ENCODE results near the gene SLC12A2. TPM values are rescaled to one million over a fixed set of nuclear protein-coding genes. Genes with fewer than 3 reads are reported as not detected.

Gene SLC12A2
- total and polyA plus RNA-seq, 8 donors = 2.1 to 67.4 (median 10.1) TPM

- peak in 1 of 6 donors; percentile 69 for DNase-seq
Measured at GRCh38 chr5:128083811-128084227, 253 bp downstream of the SLC12A2 start.

GRCh38 chr5:128084228-128085167 is 932 bp downstream of the SLC12A2 start:
- Histone ChIP-seq H3K4me3 (peak overlapping the region; percentile 70 to 93 (median 90)), H3K36me3 (no peaks in the 10 kb centered on the region), H3K9me3 (no peaks in the 10 kb centered on the region), H3K27me3 (no peaks in the 10 kb centered on the region), H3K27ac (peak overlapping the region; percentile 92 to 98 (median 96)), H3K4me1 (peaks cover 0 to 33% (median 28%) of the 10 kb centered on the region in 3 donors)
- intact Hi-C loops (cut with DNase I) = no loop called here
- no peak for TF ChIP-seq CTCF (IDR thresholded peaks at IDR 0.05)
- FAIRE-seq (no peak), ATAC-seq (peak in 3 of 4 donors; percentile 3 to 5 (median 3)), DNase-seq (peak; percentile 39 to 82 (median 54))
- 1% methylated on average over 43 to 71 of the region's 71 CpGs for WGBS, 2 donors

More at GRCh38 chr5:128083811-128084227, 253 bp downstream of the SLC12A2 start:
- Histone ChIP-seq H3K36me3 (no peaks in the 10 kb centered on the region), H3K4me1 (peaks cover 0 to 40% (median 34%) of the 10 kb centered on the region in 3 donors), H3K27ac (peak overlapping the region; percentile 92 to 98 (median 96)), H3K9me3 (no peaks in the 10 kb centered on the region), H3K4me3 (peak overlapping the region; percentile 70 to 93 (median 90)), H3K27me3 (no peaks in the 10 kb centered on the region)
- 0% methylated on average over 51 to 53 of the region's 53 CpGs for WGBS, 2 donors
- intact Hi-C loops (cut with DNase I) = no loop called here
- no peak for TF ChIP-seq CTCF (IDR thresholded peaks at IDR 0.05)
- FAIRE-seq (no peak), ATAC-seq (peak; percentile 28 to 42 (median 36))

- Histone ChIP-seq H3K27ac (no peak overlapping the region), H3K36me3 (no peaks in the 10 kb centered on the region), H3K27me3 (no peaks in the 10 kb centered on the region), H3K9me3 (no peaks in the 10 kb centered on the region), H3K4me3 (peak overlapping the region; percentile 70 to 93 (median 90)), H3K4me1 (peaks cover 0 to 28% (median 21%) of the 10 kb centered on the region in 3 donors)
- no peak for TF ChIP-seq CTCF (IDR thresholded peaks at IDR 0.05)
- WGBS, 2 donors = 8 to 10% methylated on average over 4 of the region's 4 CpGs
- intact Hi-C loops (cut with DNase I) = no loop called here
- no peak for ATAC-seq
- DNase-seq = no peak
- peak; percentile 72 for FAIRE-seq
Measured at GRCh38 chr5:128085413-128085812, 1.8 kb downstream of the SLC12A2 start.

GRCh38 chr5:128091579-128091978 is 8.0 kb downstream of the SLC12A2 start:
- FAIRE-seq (no peak), DNase-seq (no peak), ATAC-seq (no peak)
- no peaks in the 10 kb centered on the region for H3K9me3 ChIP-seq
- TF ChIP-seq CTCF (IDR thresholded peaks at IDR 0.05) = no peak
- intact Hi-C loops (cut with DNase I) = no loop called here
- H3K4me3 ChIP-seq = no peak overlapping the region
- no peaks in the 10 kb centered on the region for H3K36me3 ChIP-seq
- no peak overlapping the region for H3K27ac ChIP-seq
- H3K27me3 ChIP-seq = no peaks in the 10 kb centered on the region
- H3K4me1 ChIP-seq = peaks cover 0 to 1% (median under 1%) of the 10 kb centered on the region in 3 donors

- H3K36me3 ChIP-seq = no peaks in the 10 kb centered on the region
- peaks cover 0 to under 1% (median 0%) of the 10 kb centered on the region in 4 donors for H3K9me3 ChIP-seq
- H3K4me1 ChIP-seq = no peaks in the 10 kb centered on the region
- no peak overlapping the region for H3K4me3 ChIP-seq
- intact Hi-C loops (cut with DNase I) = no loop called here
- FAIRE-seq (no peak), DNase-seq (no peak), ATAC-seq (no peak)
- H3K27ac ChIP-seq = no peak overlapping the region
- WGBS, 2 donors = 89 to 93% methylated on average over 4 of the region's 4 CpGs
- no peaks in the 10 kb centered on the region for H3K27me3 ChIP-seq
- no peak for TF ChIP-seq CTCF (IDR thresholded peaks at IDR 0.05)
Measured at GRCh38 chr5:128092144-128092543, 8.6 kb downstream of the SLC12A2 start.

All from pancreas (tissue), 10 donors.